Left ventricle myocardium inferior (tissue), 1 donor: ENCODE data around the gene RFT1. TPM values are rescaled to one million over a fixed set of nuclear protein-coding genes. Genes with fewer than 3 reads are reported as not detected.

Experiments
- DNase-seq: peaks from one replicate; pipeline ENCODE4 v3.0.0-alpha.2; 2020
- H3K27ac ChIP-seq: fragments of 200-600 bp; replicated peaks from 2 replicates; pipeline ENCODE4 v1.8.0; 2021
- H3K27me3 ChIP-seq: fragments of 200-600 bp; 2 replicates; pipeline ENCODE4 v1.8.0; 2021; ENCODE audit warnings: low read depth
- H3K36me3 ChIP-seq: fragments of 200-600 bp; 2 replicates; pipeline ENCODE4 v1.8.0; 2021
- H3K4me1 ChIP-seq: fragments of 200-600 bp; 2 replicates; pipeline ENCODE4 v1.8.0; 2021
- H3K4me3 ChIP-seq: fragments of 200-600 bp; 2 replicates; pipeline ENCODE4 v1.8.0; 2021; ENCODE audit warnings: mild to moderate bottlenecking, moderate library complexity
- H3K9me3 ChIP-seq: fragments of 200-600 bp; replicated peaks from 2 replicates; pipeline ENCODE4 v1.8.0; 2021
- intact Hi-C: fragments of 100-400 bp; cut with micrococcal nuclease; formaldehyde crosslinking; loops from one replicate; pipeline ENCODE4 v1.11.0; 2022
- total RNA-seq: library from RNA; stranded (reverse); fragmentation: NEBNext Ultra II Directional; extraction: Animal tissue kit (Norgen Biotek cat#: 25700); gene quantifications from one replicate; pipeline ENCODE4 v1.2.1, GENCODE V29; 2021
- TF ChIP-seq, protein P1 (sequence below): fragments of 200-600 bp; IDR thresholded peaks from 2 replicates; pipeline ENCODE4 v1.8.0; 2021; ENCODE audit warnings: antibody characterized with exemption, mild to moderate bottlenecking, borderline replicate concordance
- donor health status: DM: no; HTN: yes; CAD: no; lungs with severe emphysema.

RFT1 gene
- total RNA-seq, 1 donor from 2014 or later, result 9.4 TPM

DNA sequence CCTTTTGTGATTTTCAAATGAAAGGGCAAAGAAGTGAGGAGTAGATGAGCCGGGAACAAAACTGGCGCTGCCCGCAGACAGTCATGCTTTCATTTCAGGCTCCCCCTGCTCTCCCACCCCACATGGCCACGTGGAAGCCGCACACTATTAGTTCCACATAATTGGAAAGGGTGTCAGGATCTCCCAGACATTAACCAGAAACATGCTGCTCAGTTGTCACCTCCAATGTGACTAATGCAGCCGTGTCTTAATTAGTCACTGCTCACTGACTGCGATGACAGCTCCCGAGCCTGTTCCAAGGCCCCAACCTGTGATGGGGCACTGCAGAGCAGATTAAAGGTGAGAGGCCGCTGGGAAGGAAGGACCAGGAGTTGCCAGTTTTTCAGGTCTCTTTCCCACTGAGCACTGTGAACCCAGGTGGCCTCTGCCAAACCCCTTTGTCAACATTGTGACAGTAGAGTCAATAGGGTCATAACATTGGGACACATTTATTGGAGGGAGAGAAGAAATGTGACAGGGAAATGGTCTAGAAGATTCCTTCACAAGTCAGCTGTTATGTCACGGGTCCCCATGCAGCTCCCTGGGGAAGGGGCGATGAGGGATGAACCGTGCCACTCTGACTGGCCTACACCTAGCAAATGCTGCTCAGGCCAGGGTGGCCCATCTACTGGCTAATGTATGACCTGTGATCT lies 45.8 kb downstream of the RFT1 start:
- peaks cover 42% of the 10 kb centered on the region for H3K4me1 ChIP-seq
- no peaks in the 10 kb centered on the region for H3K27me3 ChIP-seq
- intact Hi-C loops, result no loop called here
- no peaks in the 10 kb centered on the region for H3K9me3 ChIP-seq
- peak overlapping the region; percentile 29 for H3K4me3 ChIP-seq
- TF ChIP-seq, protein P1, sequence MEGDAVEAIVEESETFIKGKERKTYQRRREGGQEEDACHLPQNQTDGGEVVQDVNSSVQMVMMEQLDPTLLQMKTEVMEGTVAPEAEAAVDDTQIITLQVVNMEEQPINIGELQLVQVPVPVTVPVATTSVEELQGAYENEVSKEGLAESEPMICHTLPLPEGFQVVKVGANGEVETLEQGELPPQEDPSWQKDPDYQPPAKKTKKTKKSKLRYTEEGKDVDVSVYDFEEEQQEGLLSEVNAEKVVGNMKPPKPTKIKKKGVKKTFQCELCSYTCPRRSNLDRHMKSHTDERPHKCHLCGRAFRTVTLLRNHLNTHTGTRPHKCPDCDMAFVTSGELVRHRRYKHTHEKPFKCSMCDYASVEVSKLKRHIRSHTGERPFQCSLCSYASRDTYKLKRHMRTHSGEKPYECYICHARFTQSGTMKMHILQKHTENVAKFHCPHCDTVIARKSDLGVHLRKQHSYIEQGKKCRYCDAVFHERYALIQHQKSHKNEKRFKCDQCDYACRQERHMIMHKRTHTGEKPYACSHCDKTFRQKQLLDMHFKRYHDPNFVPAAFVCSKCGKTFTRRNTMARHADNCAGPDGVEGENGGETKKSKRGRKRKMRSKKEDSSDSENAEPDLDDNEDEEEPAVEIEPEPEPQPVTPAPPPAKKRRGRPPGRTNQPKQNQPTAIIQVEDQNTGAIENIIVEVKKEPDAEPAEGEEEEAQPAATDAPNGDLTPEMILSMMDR, result no peak
- H3K36me3 ChIP-seq, result peaks cover 5% of the 10 kb centered on the region
- DNase-seq, result peak; percentile 59
- peak overlapping the region; percentile 91 for H3K27ac ChIP-seq

DNA sequence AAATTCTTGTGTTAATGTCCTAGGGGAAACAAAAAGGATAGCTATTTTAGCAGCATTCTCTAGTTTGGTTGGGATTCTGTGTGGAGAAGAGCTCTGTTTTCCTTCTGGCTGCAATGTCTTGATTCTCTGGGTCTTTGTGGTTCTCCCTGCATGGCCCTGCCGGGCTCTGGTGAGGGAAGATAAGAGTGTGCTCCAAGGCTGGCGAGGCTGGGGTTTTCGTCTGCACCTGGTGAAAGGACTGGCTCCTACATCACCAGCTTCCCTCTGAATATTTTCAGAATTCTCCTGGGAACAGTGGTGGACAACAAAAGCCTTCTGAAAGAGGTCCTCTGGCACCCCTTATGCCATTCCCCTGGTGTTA lies 46.3 kb downstream of the RFT1 start:
- TF ChIP-seq, protein P1, result no peak
- Histone ChIP-seq H3K27me3 (no peaks in the 10 kb centered on the region), H3K4me3 (peak overlapping the region; percentile 29), H3K36me3 (peaks cover 5% of the 10 kb centered on the region), H3K9me3 (no peaks in the 10 kb centered on the region), H3K27ac (peak overlapping the region; percentile 91), H3K4me1 (peaks cover 36% of the 10 kb centered on the region)
- intact Hi-C loops, result no loop called here
- no peak for DNase-seq

DNA sequence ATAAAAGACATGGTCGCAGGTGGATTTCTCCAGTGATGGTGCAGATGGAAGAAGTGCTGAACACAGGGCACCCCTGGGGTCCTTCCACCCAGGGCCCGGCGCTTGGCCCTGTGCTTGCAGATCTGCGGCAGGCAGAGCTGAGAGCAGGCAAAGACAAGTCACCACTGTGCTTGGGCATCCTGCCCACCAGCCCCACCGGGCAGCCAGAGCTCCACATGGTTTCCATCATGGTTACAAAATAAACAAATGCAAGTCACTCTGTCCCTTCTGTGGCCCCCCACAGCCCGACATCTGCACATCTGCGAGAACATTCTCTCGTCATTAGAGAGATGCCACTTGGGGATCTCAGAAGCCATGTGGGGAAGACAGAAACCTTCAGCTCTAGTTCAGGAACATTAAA lies 46.7 kb downstream of the RFT1 start:
- H3K27me3 ChIP-seq, result no peaks in the 10 kb centered on the region
- peak; percentile 73 for DNase-seq
- TF ChIP-seq, protein P1, result no peak
- intact Hi-C loops, result no loop called here
- peak overlapping the region; percentile 91 for H3K27ac ChIP-seq
- no peaks in the 10 kb centered on the region for H3K9me3 ChIP-seq
- peak overlapping the region; percentile 29 for H3K4me3 ChIP-seq
- peaks cover 5% of the 10 kb centered on the region for H3K36me3 ChIP-seq
- H3K4me1 ChIP-seq, result peaks cover 33% of the 10 kb centered on the region

DNA sequence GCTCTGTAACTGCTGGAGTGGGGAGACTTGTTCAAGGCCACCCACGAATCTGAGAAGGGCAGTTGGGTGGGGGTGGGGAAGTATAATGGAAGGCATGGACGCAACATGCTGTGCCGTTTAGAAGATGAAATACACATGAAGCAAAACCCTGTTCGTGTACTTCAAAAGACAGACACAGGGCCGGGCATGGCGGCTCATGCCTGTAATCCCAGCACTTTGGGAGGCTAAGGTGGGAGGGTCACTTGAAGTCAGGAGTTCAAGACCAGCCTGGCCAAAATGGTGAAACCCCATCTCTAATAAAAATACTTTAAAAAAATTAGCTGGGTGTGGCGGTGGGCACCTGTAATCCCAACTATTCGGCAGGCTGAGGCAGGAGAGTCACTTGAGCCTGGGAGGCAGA lies 47.5 kb downstream of the RFT1 start:
- Histone ChIP-seq H3K4me1 (peaks cover 30% of the 10 kb centered on the region), H3K4me3 (no peak overlapping the region), H3K36me3 (peaks cover 5% of the 10 kb centered on the region), H3K27ac (peak overlapping the region; percentile 91), H3K9me3 (no peaks in the 10 kb centered on the region), H3K27me3 (no peaks in the 10 kb centered on the region)
- no peak for DNase-seq
- TF ChIP-seq, protein P1, result no peak
- intact Hi-C loops, result no loop called here

DNA sequence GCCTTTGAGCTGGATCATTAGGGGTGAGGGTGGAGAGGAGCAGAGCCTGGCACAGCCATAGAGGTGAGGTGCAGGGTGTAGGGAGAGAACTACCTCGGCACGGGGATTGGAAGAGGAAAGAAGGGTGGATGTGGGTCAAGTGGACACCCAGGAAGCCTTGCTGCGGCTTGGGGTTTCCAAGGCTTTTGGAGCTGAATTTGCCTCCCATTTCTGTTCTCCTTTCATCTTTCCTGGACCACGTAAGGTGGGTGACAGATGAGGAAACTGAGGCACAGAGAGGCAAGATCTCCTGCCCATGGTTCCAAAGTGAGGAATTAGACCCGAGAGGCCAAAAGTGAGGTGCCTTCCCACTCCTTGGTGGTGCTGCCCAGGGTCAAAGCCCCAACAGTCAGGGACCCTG lies 48.9 kb downstream of the RFT1 start:
- Histone ChIP-seq H3K27ac (no peak overlapping the region), H3K4me1 (peaks cover 30% of the 10 kb centered on the region), H3K36me3 (peaks cover 5% of the 10 kb centered on the region)

More for the DNA sequence above, 48.9 kb downstream of the RFT1 start:
- no peaks in the 10 kb centered on the region for H3K9me3 ChIP-seq
- TF ChIP-seq, protein P1, result no peak
- DNase-seq, result no peak
- no peaks in the 10 kb centered on the region for H3K27me3 ChIP-seq
- H3K4me3 ChIP-seq, result no peak overlapping the region
- intact Hi-C loops, result no loop called here
